Measurements from ENCODE around the gene ARHGEF7.
"Not testable (repeated sequence)": the region's sequence is repeated elsewhere in the genome, so short reads cannot be mapped to it uniquely, and the experiment has no call there.

GRCh38 chr13:111071120-111071519 lies 44.0 kb upstream of the ARHGEF7 start:
- TF ChIP-seq YY1 (IDR thresholded peaks at IDR 0.05; ENCODE audit: insufficient read depth, insufficient read length); ZNF274 (IDR thresholded peaks at IDR 0.05; ENCODE audit: low read depth, low read length): not testable (repeated sequence)
